HG02840 (cell line): ENCODE data around the gene GASK1A.

Source experiments
- ATAC-seq: cut with Tn5 transposase; IDR thresholded peaks from one replicate; pipeline ENCODE4 v1.9.1; 2021; ENCODE audit warnings: mild to moderate bottlenecking, moderate library complexity, moderate number of reproducible peaks; ENCODE audit not compliant: unreplicated experiment, low FRiP score

GASK1A gene

GRCh38 chr3:43012174-43012573, 33.1 kb downstream of the GASK1A start:
- ATAC-seq = no peak

GRCh38 chr3:43013256-43013655, 34.1 kb downstream of the GASK1A start:
- no peak for ATAC-seq

GRCh38 chr3:43013743-43014155, 34.6 kb downstream of the GASK1A start:
- ATAC-seq = no peak

DNA sequence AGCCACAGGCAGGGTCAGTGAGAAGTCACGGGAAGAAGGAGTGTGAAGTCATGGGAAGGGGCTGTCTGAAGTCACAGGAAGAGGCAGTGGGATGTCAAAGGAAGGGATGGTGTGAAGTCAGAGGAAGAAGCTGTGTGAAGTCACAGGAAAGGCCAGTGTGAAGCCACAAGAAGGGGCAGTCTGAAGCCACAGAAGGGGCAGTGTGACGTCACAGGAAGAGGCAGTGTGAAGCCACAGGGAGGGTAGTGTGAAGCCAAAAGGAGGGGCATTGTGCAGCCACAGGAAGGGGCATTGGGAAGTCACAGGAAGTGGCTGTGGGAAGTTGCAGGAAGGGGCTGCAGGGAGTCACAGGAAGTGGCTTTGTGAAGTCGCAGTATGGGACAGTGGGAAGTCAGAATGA, 35.1 kb downstream of the GASK1A start:
- no peak for ATAC-seq

DNA sequence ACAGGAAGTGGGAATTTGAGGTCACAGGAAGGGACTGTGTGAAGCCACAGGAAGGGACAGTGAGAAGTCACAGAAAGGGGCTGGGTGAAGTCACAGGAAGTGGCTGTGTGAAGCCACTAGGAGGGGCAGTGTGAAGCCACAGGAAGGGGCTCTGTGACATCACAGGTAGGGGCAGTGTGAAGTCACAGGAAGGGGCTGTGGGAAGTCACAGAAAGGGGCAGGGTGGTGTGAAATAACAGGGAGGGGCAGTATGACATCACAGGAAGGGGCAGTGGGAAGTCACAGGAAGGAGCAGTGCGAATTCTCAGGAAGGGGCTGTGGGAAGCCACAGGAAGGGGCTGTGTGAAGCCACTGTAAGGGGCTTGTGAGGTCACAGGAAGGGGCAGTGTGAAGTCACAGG, 35.8 kb downstream of the GASK1A start:
- ATAC-seq = no peak

DNA sequence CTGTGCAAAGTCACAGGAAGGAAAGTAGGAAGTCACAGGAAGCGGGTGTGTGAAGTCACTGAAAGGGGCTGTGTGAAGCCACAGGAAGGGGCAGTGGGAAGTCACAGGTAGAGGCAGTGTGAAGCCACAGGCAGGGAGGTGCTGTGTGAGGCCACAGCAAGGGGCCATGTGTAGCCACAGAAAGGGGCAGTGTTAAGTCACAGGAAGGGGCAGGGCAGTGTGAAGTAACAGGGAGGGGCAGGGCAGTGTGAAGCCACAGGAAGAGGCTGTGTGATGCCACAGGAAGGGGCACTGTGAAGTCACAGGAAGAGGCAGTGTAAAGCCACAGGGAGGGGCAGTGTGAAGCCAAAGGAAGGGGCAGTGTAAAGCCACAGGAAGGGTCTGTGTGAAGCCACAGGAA, 36.5 kb downstream of the GASK1A start:
- ATAC-seq = no peak

DNA sequence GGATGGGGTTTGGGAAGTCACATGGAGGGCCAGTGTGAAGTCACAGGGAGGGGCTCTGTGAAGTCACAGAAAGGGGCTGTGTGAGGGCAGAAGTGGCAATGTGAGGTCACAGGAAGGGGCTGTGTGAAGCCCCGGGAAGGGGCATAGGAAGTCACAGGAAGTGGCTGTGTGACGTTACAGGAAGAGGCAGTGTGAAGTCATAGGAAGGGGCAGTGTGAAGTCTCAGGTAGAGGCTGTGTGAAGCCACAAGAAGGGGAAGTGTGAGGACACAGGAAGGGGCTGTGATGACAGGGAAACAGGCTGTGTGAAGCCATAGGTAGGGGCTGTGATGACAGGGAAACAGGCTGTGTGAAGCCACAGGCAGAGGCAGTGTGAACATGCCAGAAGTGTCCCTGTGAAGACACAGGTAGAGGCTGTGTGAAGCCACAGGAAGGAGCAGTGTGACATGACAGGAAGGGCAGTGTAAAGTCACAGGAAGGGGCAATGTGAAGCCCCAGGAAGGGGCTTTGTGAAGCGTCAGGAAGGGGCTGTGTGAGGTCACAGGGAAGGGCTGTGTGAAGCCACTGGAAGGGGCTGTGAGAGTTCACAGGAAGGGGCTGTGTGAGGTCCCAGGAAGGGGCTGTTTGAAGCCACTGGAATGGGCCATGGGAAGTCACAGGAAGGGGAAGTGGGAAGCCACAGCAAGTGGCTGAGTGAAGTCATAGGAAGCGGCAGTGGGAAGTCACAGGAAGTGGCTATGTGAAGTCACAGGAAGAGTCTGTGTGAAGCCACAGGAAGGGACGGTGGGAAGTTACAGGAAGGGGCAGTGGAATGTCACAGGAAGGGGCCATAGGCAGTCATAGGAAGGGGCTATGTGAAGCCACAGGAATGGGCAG, 37.1 kb downstream of the GASK1A start:
- ATAC-seq = no peak

DNA sequence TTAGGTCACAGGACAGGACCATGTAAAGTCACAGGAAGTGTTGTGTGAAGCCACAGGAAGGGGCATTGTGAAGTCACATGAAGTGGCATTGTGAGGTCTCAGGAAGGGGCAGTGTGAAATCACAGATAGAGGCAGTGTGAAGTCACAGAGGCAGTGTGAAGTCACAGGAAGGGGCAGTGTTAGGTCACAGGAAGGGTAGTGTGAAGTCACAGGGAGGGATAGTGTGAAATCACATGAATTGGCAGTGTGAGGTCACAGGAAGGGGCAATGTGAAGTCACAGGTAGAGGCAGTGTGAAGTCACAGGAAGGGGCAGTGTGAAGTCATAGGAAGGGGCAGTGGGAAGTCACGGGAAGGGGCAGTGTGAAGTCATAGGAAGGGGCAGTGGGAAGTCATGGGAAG, 37.9 kb downstream of the GASK1A start:
- ATAC-seq = no peak

GRCh38 chr3:43017593-43018195, 38.6 kb downstream of the GASK1A start:
- no peak for ATAC-seq

GRCh38 chr3:43018246-43018645, 39.1 kb downstream of the GASK1A start:
- ATAC-seq = no peak

DNA sequence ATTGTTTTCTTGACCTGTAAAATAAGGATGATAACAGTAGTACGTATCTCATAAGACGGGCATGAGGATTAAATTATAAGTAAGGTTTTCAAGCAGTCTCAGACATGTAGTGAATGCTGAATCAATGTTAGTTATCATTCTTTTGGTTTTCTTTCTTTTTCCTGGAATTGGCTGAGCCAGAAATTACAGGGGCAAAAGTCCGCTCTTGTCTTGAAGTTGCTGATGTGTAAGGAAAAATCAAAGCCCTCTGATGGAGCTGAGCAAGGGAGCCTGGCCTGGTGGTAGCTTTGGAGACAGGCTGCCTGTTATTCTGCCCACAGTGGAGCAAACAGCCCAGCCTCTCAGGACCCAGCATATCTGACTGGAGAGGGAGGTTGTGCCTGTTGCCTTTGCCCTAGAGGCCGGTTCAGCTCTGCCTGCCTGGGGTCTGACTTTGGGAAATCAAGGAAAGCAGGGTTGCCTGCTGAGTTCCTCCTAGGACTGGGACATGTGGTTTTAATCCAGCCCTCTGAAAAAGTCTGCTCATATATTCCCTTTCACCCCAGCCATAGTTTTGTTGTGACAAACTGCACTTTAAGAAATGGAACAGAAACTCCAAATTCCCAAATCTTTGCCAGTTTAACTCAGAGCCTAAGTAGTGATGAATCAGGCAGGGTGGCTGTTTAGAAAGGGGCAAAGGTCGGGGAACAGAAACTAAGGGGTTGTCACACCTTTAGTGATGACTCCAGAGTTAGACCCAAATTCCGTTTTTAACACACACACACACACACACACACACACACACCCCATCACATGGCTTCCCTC, 40.1 kb downstream of the GASK1A start:
- ATAC-seq = no peak

DNA sequence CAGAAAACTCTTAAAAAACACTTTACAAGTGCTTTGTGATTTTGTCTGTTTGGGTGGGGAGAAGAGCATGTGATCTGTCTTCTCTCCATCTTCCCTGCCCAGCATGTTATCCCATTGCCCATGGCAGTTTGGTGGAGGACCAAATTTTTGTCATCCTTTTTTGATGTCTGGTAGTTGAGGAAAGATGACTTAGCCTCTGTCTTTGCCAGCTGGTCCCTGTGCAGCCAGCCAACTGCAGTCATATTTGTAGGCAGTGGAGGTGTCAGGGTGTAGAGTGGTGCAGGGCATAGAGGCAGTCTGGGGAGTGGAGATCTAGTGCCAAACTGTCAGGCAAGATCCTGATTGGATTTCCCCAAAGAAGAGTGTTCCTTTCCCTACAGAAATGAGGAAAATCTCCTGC, 40.7 kb downstream of the GASK1A start:
- no peak for ATAC-seq

- ATAC-seq = no peak
Observed at GRCh38 chr3:43021186-43021585, 42.1 kb downstream of the GASK1A start.

- ATAC-seq = no peak
Observed at GRCh38 chr3:43022121-43022520, 43.0 kb downstream of the GASK1A start.

GRCh38 chr3:43023066-43023465, 44.0 kb downstream of the GASK1A start:
- no peak for ATAC-seq

- ATAC-seq = no peak
Observed at GRCh38 chr3:43023746-43024145, 44.6 kb downstream of the GASK1A start.

DNA sequence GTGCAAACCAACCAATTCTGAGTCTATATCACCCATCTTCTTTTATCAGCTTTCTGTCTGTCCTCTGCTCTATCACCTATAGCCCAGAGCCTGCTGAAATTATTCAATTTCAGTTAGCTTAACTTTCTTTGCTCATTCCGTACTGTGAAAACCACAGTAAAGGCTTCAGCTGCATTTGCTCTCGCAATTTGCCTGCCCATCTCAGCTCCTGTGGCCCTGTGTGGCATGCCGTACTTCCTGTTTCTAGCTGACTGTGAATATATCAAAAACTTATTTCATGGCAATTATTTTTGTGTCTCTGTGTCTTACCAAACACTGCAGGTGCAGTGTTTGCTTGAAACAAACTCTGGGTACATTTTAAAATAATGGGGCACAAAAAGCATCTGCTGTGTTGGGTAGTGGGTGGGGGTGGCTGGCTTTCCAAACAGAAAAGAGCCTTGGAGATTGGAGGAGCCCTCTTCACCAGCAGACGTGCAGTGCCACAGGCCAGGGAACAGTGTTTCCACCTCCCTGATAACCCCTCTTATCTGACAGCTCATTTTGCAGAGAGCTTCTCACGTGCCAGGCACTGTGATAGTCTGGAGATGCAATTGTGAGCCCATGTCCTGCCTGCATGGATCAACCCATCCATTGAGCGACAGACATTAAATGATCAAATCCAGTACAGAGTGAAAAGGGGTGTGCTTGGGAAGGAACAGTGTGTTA, 45.2 kb downstream of the GASK1A start:
- no peak for ATAC-seq

DNA sequence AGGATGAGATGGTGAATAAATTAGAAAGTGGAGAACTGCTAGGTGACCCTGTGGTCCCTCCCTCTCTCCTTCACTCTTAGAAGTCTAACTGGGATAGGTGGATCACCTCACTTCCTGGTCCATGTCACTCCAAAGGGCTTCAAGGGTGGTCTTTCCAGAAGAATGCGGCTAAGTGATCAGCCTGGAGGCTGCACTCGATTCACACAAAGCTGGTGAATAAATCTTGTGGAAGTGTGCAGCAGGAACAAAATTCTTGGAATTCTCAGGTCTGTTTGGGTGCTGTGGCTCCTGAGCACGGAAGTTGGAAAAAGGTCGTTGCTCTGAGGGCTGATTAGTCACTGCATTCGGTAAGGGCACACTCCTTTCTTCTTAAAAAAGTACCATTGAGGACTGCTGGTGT, 46.3 kb downstream of the GASK1A start:
- ATAC-seq = no peak

DNA sequence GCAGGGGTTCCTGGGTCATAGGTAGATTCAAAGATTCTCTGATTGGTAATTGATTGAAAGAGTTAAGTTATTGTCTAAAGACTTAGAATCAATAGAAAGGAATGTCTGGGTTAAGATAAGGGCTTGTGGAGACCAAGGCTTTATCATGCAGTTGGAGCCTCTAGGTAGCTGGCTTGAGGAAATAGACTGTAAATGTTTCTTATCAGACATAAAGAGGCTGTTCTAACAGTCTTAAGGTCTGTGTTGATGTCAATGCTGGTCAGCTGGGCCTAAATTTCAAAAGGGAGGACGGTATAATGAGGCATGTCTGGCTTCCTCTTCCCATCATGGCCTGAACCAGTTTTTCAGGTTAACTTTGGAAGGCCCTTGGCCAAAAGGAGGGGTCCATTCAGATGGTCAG, 48.9 kb downstream of the GASK1A start:
- no peak for ATAC-seq

GRCh38 chr3:43028678-43029490, 49.8 kb downstream of the GASK1A start:
- ATAC-seq = no peak
